ENCODE results near the gene KDM6A. TPM values are rescaled to one million over a fixed set of nuclear protein-coding genes. Genes with fewer than 3 reads are reported as not detected.
A peak's percentile ranks its signal among the peaks of the same experiment; 100 is the strongest.

KDM6A gene
- total RNA-seq, 1 experiment from 2014 or later = 21.0 TPM

- TF ChIP-seq REST (IDR thresholded peaks at IDR 0.05; ENCODE audit: low read depth) = no peak
- no peak for TF ChIP-seq ZBTB33 (IDR thresholded peaks at IDR 0.05; ENCODE audit: extremely low read depth, insufficient replicate concordance, low read length)
- TF ChIP-seq POLR2AphosphoS5 (IDR thresholded peaks at IDR 0.05; ENCODE audit: low read depth, low read length) = no peak
- TF ChIP-seq ELF1 (IDR thresholded peaks at IDR 0.05; ENCODE audit: borderline replicate concordance, low read depth) = no peak
- TF ChIP-seq JUND (IDR thresholded peaks at IDR 0.05) = no peak
Observed at GRCh38 chrX:44899946-44900345, 27.0 kb downstream of the KDM6A start (continued).

- intact Hi-C loops (cut with micrococcal nuclease) = no loop called here
- Histone ChIP-seq H3K4me2 (ENCODE audit: low read length) (peak overlapping the region; percentile 28; the same call in 1 of the 2 replicates), H3K4me1 (ENCODE audit: control insufficient read depth in 1 of 2, insufficient read depth in 2 of 2, low read length in 2 of 2) (peaks cover 9 to 44% of the 10 kb centered on the region in 2 experiments), H3K9me2 (ENCODE audit: insufficient read depth) (no peaks in the 10 kb centered on the region), H4K20me1 (ENCODE audit: insufficient read depth) (no peaks in the 10 kb centered on the region), H3K36me3 (ENCODE audit: control insufficient read depth in 1 of 2, insufficient read depth in 2 of 2, low read length in 2 of 2) (no peaks in the 10 kb centered on the region), H3K4me3 (replicated peaks in 1 of 2; ENCODE audit: low read depth in 1 of 2, low read length in 2 of 2) (no peak overlapping the region), H3K9ac (ENCODE audit: low read length) (no peak overlapping the region), H3K27me3 (ENCODE audit: insufficient read depth, low read length) (no peaks in the 10 kb centered on the region), H2AFZ (ENCODE audit: low read depth, low read length, poor library complexity, severe bottlenecking) (no peak overlapping the region), H3K79me2 (ENCODE audit: insufficient read depth, low read length) (peaks cover 97% of the 10 kb centered on the region), H3K9me3 (ENCODE audit: control insufficient read depth in 1 of 2, insufficient read depth in 1 of 2, low read depth in 1 of 2, low read length in 2 of 2) (no peaks in the 10 kb centered on the region), H3K27ac (ENCODE audit: low read depth, low read length) (no peak overlapping the region)
- ATAC-seq = no peak; the same call in 1 of the 2 replicates
- CTCF ChIA-PET = no interaction called here
- peak; percentile 24 for TF ChIP-seq SP1 (IDR thresholded peaks at IDR 0.05; ENCODE audit: low read depth)
- no peak for TF ChIP-seq MAX (IDR thresholded peaks at IDR 0.05)
- peak; percentile 25; the same call in 1 of the 2 replicates for TF ChIP-seq JUND (IDR thresholded peaks at IDR 0.05)
- no peak for TF ChIP-seq SRF (IDR thresholded peaks at IDR 0.05; ENCODE audit: low read depth)
- TF ChIP-seq POLR2A (IDR thresholded peaks at IDR 0.05; ENCODE audit: borderline replicate concordance, extremely low read depth, insufficient read depth, insufficient read length) = no peak
- no peak for TF ChIP-seq CBX3 (IDR thresholded peaks at IDR 0.05; ENCODE audit: low read depth)
- TF ChIP-seq FOSL1 (IDR thresholded peaks at IDR 0.05; ENCODE audit: low read depth) = peak; percentile 52; the same call in 1 of the 2 replicates
- no peak for TF ChIP-seq YY1 (IDR thresholded peaks at IDR 0.05; ENCODE audit: extremely low read depth, insufficient replicate concordance, low read depth, low read length)
- no TSS peak for BruUV-seq (replicated peaks)
- peak; percentile 33 for DNase-seq (ENCODE audit: low read depth, low spot score)
- POLR2A ChIA-PET = no interaction called here
- RAD21 ChIA-PET (ENCODE audit: low non-redundant PET in 1 of 2, low total read pairs in 2 of 2, uncharacterized antibody in 2 of 2, unreplicated experiment in 2 of 2) = no interaction called here
Observed at GRCh38 chrX:44903107-44903506, 30.1 kb downstream of the KDM6A start.

Data from HCT116 (cell line).